ENCODE data around the gene SORCS1.
A peak's percentile ranks its signal among the peaks of the same experiment; 100 is the strongest.

- TF ChIP-seq, protein P1, sequence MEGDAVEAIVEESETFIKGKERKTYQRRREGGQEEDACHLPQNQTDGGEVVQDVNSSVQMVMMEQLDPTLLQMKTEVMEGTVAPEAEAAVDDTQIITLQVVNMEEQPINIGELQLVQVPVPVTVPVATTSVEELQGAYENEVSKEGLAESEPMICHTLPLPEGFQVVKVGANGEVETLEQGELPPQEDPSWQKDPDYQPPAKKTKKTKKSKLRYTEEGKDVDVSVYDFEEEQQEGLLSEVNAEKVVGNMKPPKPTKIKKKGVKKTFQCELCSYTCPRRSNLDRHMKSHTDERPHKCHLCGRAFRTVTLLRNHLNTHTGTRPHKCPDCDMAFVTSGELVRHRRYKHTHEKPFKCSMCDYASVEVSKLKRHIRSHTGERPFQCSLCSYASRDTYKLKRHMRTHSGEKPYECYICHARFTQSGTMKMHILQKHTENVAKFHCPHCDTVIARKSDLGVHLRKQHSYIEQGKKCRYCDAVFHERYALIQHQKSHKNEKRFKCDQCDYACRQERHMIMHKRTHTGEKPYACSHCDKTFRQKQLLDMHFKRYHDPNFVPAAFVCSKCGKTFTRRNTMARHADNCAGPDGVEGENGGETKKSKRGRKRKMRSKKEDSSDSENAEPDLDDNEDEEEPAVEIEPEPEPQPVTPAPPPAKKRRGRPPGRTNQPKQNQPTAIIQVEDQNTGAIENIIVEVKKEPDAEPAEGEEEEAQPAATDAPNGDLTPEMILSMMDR (IDR thresholded peaks at IDR 0.05), result peak; percentile 84
- no peak for TF ChIP-seq EZH2phosphoT487 (IDR thresholded peaks at IDR 0.05)
Observed at GRCh38 chr10:106795619-106796018, 368.9 kb downstream of the SORCS1 start.

Measured in neural progenitor cell (in vitro differentiated cells).